Stimulated activated CD4-positive, alpha-beta T cell treated with anti-CD3 and anti-CD28 coated beads, Interleukin-1b, Interleukin-23, amount 100 ng/mL, for 1 hour (primary cell): Measurements from ENCODE around the gene ST6GALNAC3.
"Not testable (repeated sequence)": the region's sequence is repeated elsewhere in the genome, so short reads cannot be mapped to it uniquely, and the experiment has no call there.

ENCODE experiments used
- DNase-seq, 2 donors: peaks; one replicate each; pipeline ENCODE4 v3.0.0-alpha.2; 2020; ENCODE audit warnings: low read depth in 2 of 2

Gene ST6GALNAC3

DNA sequence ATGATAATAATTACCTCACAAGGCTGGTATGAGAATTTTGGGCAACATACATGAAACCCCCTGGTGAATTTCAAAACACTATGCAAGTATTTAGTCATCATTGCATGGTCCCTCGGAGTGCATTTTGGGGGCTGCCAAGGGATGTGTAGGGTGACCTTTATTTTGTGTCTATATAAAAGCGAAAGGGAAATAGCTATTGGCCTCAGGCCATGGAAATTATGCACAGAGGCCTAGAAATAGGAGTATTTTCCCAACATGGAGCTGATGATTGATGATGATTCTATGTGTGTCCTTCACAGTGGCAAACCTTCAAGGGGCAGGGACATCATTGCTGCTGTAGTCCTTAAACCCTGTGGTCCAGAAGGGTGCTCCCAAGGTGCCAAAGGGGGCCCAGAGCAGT lies 265.5 kb downstream of the ST6GALNAC3 start:
- DNase-seq, result no peak

DNA sequence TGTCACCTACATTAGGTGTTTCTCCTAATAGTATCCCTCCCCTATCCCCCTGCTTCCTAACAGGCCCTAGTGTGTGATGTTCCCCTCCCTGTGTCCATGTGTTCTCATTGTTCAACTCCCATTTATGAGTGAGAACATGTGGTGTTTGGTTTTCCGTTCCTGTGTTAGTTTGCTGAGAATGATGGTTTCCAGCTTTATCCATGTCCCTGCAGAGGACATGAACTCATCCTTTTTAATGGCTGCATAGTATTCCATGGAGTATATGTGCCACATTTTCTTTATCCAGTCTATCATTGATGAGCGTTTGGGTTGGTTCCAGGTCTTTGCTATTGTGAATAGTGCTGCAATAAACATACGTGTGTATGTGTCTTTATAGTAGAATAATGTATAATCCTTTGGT lies 267.3 kb downstream of the ST6GALNAC3 start:
- not testable (repeated sequence) for DNase-seq

DNA sequence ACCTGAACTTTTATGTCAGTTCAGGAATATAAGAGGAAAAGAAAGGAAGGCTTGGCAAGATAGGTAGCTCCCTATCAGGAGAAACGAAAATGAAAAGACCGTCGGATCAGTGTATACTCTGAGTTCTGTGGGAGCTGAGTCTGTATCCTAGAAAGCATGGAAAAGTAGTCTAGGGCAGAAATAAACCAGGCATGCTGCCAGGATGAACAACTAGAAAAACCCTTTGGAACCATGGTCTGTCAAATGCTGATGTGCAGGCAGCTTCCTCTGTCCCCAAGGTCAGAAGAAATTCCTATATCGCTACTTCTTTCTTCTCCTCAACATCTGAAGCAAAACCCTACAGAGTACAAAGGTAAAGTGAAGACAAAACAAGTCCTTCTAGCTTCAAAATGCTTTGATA lies 268.8 kb downstream of the ST6GALNAC3 start:
- DNase-seq, result no peak

DNA sequence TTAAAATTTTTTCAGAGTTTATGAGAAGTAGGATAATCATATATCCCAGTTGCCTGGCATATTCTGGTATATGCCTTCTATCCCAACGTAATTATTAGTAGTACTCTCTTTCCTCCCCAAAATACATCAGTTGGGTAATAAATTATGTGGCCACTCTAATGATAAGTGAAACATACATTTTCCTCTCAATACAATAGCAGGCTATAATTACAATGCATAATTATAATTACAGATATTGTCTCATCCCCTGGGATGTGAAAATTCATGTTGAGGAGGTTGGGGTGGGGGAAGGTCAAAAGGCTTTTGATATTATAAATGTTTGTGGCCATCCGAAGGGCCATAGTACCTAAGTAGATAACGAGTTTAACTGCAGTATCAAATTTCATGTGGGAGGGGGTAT lies 277.1 kb downstream of the ST6GALNAC3 start:
- no peak for DNase-seq

DNA sequence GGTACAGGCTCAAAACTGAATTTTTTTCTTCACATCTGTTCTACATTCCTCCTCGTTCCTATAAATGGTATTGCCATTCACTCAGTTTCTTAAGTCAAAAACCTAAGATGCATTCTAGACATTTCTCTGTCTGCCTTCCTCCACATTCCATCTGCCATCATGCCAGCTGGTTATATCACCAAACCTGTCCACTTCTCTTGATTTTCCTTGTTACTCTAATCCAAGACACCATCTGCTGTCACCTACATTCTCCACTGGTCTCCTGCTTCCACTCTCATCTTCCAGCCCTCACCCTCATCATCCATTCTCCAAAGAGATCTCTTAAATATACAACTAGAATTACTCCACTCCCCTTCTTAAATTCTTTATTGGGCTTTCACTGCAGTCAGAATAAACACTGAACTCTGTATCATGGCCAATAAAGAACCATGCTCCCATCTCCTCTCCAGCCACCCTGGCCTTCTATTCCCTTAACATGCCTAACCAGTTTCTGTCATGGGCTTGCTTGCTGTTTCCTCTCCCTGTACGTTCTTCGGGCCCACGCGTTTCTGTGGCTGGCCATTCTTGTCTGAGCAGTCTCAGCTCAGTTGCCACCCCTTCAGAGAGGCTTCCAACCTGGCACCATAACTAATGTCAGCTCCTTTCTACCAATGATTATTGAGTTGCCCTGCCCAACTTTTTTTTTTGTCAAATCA lies 278.3 kb downstream of the ST6GALNAC3 start:
- DNase-seq, result no peak

DNA sequence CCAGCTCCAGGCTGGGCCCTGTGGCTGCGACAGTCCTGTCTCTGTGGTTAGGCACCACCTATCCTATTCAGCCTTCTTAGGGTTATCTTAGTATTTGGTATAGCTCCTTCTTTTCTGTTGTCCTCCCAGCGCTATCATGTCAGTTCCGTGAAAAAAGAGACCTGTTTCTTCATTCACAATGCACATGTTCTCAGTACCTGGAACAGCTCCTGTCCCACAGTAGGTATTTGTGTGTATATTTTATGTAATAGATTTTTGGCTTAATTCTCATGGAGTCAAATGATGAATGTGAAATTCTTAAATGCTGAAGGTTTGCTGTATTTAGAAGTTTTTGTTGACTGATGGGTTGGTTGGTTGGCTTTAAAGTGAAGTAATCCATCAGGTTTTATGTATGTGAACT lies 279.7 kb downstream of the ST6GALNAC3 start:
- DNase-seq, result no peak

DNA sequence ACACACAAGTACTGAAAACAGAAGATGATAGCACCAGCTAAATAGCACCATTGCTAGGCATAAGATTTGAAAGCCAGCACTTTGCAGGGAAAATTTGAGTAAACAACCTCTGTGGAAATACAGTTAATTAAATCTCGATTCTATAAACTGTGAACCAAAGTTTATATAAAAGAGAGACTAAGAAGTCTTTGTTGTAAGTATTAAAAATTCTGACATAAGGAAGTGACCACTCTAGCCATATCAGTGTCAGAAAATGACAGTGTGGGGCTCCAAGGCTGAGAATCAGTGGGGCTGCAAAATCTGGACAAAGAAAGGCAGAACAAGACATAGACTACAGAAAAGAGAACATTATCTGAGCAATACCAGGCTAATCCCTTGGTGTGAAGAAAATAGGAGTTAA lies 292.2 kb downstream of the ST6GALNAC3 start:
- DNase-seq, result no peak

DNA sequence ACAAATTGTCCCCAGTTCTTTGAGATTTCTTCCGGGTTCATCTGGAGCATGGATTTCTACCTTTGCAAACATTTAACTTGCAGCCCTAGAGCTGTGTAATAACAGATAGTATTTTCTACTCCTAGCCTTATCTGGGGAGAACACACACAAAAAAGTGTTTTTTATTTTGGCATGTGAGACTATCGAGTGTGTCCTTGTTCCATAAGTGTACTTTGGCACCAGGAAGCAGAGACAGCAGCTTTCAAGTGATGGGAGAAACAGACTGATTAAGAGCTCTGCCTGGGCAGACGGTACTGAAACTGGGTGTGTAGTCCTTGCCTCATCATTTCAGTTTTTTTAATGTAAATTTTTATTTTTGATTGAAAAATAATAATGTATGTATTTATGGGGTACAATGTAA lies 297.4 kb downstream of the ST6GALNAC3 start:
- DNase-seq, result no peak

DNA sequence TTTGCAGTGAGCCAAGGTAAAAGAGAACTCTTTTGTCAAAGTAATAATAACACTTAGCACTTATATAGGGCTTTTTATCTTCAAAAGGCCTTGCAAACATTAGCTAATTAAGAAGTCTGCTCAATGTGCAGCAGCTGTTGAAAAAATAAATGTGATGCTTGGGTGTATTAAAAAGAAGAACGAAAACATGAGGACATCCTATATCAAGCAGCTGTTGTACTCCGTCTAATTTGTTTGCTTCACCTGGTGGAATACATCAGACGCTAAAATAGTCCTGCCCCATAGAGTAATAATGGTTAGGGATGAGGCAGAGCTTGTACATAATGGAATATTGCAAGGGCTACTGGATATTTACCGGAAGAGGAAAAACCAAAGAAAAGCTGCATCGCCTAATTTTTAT lies 299.5 kb downstream of the ST6GALNAC3 start:
- no peak for DNase-seq

DNA sequence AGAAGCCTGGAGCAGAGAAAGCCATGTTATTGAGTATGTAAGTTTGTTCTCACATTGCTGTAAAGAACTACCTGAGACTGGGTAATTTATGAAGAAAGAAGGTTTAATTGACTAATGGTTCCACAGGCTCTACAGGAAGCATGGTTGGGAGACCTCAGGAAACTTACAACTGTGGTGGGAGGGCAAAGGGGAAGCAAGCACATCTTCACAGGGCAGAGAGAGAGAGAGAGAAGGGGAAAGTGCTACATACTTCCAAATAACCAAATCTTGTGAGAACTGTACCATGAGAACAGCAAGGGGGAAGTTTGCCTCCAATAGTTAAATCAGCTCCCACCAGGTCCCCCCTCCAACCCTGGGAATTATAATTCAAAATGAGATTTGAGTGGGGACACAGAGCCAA lies 302.7 kb downstream of the ST6GALNAC3 start:
- no peak for DNase-seq

DNA sequence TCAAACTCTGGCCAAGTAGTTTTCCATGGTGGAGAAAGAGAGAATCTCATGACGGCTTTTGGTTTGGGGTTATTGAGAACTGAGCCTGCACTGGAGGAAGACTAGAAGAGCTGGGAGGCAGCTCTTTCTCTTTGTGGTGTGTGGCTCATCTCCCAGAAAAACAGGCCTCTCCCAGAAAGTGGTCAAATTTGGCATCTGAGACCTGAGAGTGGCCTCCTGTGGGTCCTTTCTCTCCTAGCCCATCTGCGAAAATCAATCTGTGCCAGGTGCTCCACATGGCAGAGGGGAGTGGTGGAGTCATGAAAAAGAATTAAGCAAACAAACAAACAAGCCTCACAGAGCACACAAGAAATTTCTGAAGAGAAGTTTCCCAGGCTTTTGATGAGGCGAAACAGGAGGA lies 305.0 kb downstream of the ST6GALNAC3 start:
- DNase-seq, result no peak

DNA sequence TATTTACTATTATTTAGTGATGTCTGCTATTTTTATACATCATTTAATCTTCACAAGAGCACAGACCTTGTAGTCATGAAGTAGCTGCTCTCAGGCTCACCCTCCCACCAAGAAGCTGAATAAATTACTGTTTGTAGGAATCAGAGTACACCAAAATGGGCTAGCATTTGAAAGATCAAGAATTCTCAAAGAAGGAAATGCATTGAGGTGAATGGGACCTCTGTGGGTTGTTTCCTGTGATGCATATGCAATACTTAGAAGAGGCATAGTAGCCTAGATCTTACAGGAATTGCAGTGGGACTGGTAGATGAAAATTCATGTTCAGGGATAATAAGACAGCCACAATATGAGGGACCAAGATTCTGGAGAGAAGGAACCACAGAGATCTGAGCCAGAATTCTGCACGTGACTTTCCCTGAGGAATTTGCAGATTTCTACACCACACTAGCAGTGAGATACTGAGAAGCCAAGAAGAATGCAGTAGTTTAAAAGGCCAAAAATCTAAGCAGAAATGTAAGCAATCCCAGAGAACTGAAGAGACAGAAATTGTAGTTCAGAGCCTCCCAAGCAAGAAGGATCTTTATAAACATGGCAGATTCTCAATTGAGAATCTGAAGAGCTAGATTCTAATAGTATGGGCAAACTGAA lies 307.0 kb downstream of the ST6GALNAC3 start:
- no peak for DNase-seq

DNA sequence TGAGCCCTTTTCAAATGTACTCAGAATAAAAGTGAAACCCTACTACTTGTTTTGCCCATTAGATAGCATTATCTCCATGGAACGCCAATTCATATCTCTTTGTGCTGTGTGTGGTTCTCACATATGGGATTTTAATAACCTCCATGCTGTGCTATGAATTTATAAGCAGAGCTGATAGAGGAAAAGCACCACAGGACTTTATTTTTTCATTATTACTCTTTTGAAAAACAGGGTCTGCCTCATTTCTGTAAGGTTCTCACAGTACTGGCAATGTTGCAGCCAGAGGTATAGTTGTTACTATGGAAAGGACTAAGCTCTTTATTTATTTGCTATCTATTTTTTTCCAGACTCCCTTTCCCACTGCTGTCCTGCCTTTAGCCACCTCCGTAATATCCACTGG lies 313.7 kb downstream of the ST6GALNAC3 start:
- no peak for DNase-seq

DNA sequence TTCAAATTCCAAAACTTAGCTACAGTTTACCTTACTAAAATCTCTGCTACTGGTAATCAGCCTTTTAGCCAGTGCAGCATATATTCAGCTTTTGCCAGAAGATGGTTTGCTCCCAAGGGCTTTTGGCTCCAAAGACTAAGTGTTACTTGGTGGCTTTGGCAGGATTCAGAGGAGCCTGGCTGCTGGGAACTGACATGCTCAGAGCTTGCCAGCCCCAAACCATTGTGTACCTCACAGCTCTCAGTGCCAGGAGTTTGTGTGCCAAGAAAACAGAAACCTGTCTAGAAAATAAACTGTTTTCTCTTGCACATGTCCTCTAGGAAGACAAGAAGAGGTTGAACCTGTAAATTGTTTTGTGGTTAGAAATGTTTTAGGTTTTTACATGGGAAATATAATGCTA lies 315.9 kb downstream of the ST6GALNAC3 start:
- DNase-seq, result no peak

DNA sequence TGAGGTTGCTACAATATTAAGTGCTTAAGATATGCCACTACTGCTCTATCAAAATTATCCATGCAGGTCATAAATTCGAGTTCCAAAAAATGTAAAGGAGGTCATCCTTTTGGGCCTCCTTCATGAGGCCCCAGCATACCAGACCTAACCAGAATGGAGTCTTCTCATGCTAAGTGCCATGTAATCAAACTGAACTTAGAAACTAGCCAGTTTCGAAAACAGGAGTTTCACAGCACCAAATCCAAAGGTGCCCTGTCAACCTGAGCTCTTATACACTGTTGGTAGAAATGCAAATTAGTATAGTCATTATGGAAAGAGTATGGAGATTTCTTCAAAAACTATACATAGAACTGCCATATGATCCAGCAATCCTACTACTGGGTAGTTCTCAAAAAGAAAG lies 320.5 kb downstream of the ST6GALNAC3 start:
- no peak for DNase-seq

DNA sequence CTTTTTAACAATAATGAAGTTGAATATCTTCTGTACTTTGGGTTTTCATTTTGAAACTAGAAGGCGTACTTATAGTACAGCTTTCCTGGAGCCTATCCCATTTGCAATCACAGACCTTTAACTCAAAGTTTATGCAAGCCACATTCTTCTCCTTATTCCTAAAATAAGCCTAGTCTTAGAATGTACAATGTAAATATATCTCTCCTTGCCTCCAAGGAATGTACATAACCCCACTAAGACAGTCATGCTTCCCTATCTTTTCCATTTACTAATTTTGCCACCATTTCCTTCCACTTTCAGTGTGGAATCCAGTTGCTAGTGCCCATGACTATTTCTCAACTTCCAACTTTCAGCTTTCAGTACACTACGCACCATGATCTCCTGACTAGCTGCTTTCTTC lies 327.6 kb downstream of the ST6GALNAC3 start:
- DNase-seq, result no peak

DNA sequence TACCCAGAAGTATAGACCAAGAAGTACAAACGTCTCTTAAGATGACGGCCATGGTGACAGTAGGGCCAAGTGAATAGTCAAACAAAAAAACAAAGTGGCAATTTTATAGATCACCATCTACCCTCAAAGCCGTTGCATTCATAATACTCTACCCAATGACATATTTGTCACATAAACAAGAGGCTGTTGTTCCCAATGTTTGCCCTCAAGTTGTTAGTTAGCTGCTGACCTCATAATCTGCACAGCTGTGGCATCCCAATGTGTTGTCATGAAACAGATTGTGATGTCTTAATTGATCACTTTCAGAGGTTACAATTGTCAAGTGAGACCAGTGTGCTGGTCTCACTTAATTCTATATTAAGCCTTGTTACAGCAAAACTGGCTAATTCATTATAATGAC lies 333.8 kb downstream of the ST6GALNAC3 start:
- DNase-seq, result no peak

DNA sequence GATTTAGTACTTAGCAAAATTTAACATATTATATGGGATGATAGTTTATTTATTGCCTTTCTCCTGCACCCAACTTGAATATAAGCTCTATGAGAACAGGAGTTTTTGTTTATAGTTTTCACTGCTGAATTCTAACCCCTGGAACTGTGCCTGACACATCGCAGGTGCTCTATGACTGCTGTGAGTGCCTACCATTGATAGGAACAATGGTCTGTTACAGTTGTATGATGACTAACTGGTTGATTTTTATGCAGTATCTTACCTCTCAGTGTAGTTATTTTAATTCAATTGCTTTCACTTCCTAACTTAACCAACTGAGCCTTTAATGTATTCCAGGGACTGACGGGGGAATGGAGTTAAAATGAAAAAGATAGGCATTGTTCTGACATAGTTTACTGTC lies 336.0 kb downstream of the ST6GALNAC3 start:
- DNase-seq, result no peak

DNA sequence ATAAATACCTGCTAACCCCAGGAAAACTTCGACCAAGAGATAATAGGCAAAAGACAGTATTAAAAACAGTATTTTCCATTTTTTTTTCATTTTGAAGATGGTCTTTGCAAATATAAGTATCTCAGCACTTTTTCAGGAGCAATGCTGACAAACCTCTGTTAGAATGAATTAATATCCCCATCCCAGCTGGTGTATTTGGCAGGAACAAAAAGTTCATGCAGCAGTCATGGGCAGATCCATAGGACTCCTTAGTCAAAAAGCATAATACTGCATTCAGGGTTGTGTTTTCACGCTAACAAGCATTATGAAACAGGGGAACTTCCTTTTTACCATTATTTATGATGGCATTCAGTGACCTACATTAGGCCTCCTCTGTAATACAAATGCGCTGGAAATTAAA lies 344.0 kb downstream of the ST6GALNAC3 start:
- no peak for DNase-seq

DNA sequence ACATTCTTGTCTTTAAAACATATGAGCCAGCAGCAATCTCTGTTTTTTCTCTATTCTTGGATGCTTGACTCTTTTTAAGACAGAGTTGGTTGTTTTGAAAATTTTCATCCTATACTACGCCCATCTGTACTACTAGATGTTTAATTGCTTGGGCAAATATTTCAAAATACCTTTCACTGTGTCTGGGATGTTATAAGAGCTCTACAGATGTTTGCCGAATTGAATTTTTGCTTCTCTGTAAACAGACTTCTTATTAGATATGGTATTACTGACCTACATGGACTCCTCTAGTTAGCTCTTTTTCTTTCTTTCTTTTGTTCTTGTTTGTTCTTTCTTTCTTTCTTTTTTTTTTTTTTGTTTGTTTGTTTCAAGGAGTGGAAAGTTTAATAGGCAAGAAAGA lies 345.1 kb downstream of the ST6GALNAC3 start:
- no peak for DNase-seq

DNA sequence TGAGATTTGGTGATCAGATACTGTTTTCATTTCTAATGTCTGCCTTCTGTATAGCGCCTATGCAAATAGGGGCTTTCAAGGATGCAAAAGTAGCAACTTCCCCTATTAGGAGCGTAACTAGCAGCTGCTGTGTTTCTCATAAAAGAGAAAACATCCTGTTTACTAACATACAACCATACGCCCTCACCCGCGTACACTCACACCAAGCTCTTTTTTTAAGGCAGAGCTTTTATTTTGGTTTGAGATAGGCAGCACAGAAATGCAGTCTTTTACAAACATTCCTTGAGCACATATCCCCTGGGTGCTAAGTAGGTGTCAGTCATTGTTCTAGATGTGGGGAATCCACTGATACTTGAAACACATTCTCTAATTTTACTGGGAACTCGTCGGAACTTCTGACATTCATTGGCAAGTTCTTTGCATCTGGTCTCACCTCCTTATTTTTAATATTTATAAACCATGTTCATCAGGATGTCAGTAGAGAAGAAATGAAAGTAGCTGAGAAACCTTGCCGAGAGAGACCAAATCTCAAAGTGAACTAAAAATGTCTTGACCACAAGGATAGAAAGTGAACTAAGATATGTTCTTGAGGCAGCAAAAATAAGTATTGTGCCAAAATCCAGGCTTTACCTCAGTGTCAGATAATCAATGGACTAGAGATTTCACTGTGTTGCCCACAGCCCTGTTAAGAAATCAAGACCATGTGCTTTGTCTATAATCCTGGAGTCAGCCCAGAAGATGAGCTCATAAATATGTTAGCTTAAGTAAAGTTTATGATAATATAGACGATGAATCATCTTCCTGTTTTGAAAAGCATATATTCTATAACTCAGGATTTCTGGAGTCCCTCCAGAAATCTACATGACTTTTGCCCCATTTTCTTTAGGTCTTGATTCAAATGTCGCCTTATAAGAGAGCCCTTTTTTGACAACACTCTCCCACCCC lies 350.9 kb downstream of the ST6GALNAC3 start:
- no peak for DNase-seq

DNA sequence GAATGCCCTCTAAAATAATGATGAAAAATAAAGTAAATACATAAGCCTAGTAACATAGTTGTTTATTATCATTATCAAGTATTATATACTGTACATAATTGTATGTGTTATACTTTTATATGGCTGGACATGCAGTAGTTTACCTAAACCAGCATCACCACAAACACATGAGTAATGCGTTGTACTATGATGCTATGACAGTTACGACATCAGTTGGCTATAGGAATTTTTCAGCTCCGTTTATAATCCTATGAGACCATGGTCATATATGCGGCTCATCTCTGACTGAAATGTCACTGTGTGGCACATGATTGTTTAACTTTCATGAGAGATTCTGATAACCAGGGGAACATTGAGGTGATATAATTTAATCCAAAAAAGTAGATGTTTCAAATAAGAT lies 352.1 kb downstream of the ST6GALNAC3 start:
- no peak for DNase-seq

DNA sequence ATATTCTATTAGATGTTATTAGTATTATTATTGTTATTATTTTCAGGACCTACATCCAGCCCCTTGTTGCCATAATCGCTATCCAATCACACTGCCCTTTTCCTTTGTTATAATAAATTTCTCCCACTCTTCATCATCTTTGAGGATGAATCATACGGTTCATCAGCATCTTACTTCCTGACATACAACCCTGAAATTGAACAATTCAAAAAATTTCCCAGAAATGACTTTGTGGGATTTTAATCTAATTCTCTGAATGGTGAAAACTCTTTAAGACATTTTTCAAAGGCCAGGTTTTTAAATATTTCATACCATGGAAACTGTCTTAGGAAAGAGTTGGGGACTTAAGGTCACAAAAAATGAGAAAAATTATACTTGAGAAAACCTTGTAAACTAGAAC lies 353.5 kb downstream of the ST6GALNAC3 start:
- no peak for DNase-seq
